ENCODE measurements around the gene CCDC9.

DNA sequence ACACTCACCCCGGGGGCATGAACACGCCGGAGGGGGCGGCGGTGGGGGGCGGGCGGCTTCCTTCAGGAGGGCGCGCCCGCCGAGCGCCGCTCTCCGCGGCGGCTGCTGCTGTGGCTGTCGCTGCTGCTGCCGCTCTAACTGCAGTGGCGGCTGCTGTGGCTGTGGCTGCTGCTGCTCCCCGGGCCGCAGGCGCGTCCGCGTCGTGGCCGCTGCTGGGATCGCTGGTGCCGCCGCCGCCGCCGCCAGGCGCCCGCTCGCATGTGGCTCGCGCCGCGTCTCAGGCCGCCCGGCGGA is 25.5 kb upstream of the CCDC9 start, which contains the start of gene BBC3:
- TF ChIP-seq YY1 (IDR thresholded peaks at IDR 0.05; ENCODE audit: insufficient read depth, insufficient read length), result no peak
- TF ChIP-seq ZNF274 (IDR thresholded peaks at IDR 0.05; ENCODE audit: low read depth, low read length), result no peak
